VCaP (cell line): ENCODE measurements around the gene KLRD1.

Experiments
- H3K27ac ChIP-seq: fragments of 450-650 bp; 2 replicates; pipeline ENCODE4 v1.5.1; 2017
- CTCF ChIP-seq: fragments of 450-650 bp; conservative IDR thresholded peaks from 2 replicates; pipeline ENCODE4 v1.5.1; 2017; ENCODE audit warnings: mild to moderate bottlenecking, moderate library complexity

The KLRD1 gene

GRCh38 chr12:10307630-10308029, at the start of gene KLRD1:
Gene KLRD1 (plus strand): TSS chr12:10307870. CDS start chr12:10308078, 208 bp downstream.
- H3K27ac ChIP-seq, result no peak within 1 kb of the TSS
- TF ChIP-seq CTCF, result no peak

GRCh38 chr12:10260927-10261326, 46.7 kb upstream of the KLRD1 start:
- no peak overlapping the region for H3K27ac ChIP-seq
- TF ChIP-seq CTCF, result no peak

GRCh38 chr12:10268037-10268436, 39.6 kb upstream of the KLRD1 start:
- H3K27ac ChIP-seq, result no peak overlapping the region
- no peak for TF ChIP-seq CTCF

GRCh38 chr12:10272467-10272866, 35.2 kb upstream of the KLRD1 start:
- TF ChIP-seq CTCF, result no peak
- H3K27ac ChIP-seq, result no peak overlapping the region

GRCh38 chr12:10276774-10277173, 30.9 kb upstream of the KLRD1 start:
- H3K27ac ChIP-seq, result no peak overlapping the region
- no peak for TF ChIP-seq CTCF

GRCh38 chr12:10278104-10278503, 29.6 kb upstream of the KLRD1 start:
- no peak overlapping the region for H3K27ac ChIP-seq
- no peak for TF ChIP-seq CTCF

- no peak overlapping the region for H3K27ac ChIP-seq
- TF ChIP-seq CTCF, result no peak
These were observed 27.7 kb upstream of the KLRD1 start for GRCh38 chr12:10279937-10280336.

GRCh38 chr12:10283027-10283426, 24.6 kb upstream of the KLRD1 start:
- no peak overlapping the region for H3K27ac ChIP-seq

More at GRCh38 chr12:10283027-10283426, 24.6 kb upstream of the KLRD1 start:
- no peak for TF ChIP-seq CTCF
